Measurements from ENCODE around the gene WSB1. TPM values are rescaled to one million over a fixed set of nuclear protein-coding genes. Genes with fewer than 3 reads are reported as not detected.

The WSB1 gene
- total RNA-seq, 1 donor from 2014 or later: 443 TPM

DNA sequence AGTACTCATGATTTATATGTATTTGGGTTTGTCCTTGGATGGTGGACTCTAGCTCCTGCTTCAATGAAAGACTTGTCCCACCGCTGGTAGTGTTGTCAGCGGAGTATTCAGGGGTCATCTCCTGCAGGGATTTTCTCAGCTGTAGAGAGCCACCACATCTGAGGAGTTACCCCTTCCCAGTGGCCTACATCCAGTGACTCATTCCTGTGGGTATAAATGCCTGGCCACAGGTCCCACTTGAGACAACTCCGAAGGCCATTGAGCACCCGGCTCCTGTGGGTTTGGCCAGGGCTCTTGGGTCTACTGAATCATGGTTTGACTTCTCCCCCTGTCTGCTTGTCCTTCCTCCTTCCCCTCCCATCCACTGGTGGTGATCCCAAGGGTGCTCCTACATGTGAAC is 34.6 kb upstream of the WSB1 start:
- H3K4me1 Mint-ChIP-seq (ENCODE audit: unreplicated experiment): peaks cover 20% of the 10 kb centered on the region
- H3K36me3 Mint-ChIP-seq (ENCODE audit: low read depth, unreplicated experiment): no peaks in the 10 kb centered on the region
- no peak overlapping the region for H3K4me3 Mint-ChIP-seq (ENCODE audit: unreplicated experiment)
- H3K27ac Mint-ChIP-seq (ENCODE audit: unreplicated experiment): no peak overlapping the region
- no peak for DNase-seq (ENCODE audit: low spot score)
- TF ChIP-seq, protein P1, sequence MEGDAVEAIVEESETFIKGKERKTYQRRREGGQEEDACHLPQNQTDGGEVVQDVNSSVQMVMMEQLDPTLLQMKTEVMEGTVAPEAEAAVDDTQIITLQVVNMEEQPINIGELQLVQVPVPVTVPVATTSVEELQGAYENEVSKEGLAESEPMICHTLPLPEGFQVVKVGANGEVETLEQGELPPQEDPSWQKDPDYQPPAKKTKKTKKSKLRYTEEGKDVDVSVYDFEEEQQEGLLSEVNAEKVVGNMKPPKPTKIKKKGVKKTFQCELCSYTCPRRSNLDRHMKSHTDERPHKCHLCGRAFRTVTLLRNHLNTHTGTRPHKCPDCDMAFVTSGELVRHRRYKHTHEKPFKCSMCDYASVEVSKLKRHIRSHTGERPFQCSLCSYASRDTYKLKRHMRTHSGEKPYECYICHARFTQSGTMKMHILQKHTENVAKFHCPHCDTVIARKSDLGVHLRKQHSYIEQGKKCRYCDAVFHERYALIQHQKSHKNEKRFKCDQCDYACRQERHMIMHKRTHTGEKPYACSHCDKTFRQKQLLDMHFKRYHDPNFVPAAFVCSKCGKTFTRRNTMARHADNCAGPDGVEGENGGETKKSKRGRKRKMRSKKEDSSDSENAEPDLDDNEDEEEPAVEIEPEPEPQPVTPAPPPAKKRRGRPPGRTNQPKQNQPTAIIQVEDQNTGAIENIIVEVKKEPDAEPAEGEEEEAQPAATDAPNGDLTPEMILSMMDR (IDR thresholded peaks at IDR 0.05; ENCODE audit: unreplicated experiment): no peak
- no peaks in the 10 kb centered on the region for H3K9me3 Mint-ChIP-seq (ENCODE audit: unreplicated experiment)
- H3K27me3 Mint-ChIP-seq (ENCODE audit: unreplicated experiment): peaks cover 6% of the 10 kb centered on the region

DNA sequence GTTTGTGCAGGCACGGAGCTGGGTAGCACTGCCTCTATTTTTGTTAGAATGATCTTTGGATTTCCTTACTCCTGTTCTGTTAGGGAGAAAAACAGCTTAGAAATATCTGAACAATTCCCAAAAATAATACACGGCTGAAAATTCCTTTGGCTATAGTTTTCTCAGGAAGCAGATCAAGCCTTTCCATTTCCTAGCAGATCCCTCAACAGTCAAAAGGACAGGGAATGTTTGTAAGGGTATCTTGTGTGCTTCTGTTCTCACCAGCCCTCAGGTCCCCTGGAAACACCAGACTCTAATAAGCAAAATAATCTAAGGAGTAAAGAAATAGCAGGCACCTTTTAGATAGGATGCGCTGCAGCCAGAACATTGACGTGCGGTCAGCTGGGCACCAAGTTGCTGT is 30.5 kb upstream of the WSB1 start:
- H3K27ac Mint-ChIP-seq (ENCODE audit: unreplicated experiment): no peak overlapping the region
- TF ChIP-seq, protein P1 (IDR thresholded peaks at IDR 0.05; ENCODE audit: unreplicated experiment): no peak
- DNase-seq (ENCODE audit: low spot score): no peak

DNA sequence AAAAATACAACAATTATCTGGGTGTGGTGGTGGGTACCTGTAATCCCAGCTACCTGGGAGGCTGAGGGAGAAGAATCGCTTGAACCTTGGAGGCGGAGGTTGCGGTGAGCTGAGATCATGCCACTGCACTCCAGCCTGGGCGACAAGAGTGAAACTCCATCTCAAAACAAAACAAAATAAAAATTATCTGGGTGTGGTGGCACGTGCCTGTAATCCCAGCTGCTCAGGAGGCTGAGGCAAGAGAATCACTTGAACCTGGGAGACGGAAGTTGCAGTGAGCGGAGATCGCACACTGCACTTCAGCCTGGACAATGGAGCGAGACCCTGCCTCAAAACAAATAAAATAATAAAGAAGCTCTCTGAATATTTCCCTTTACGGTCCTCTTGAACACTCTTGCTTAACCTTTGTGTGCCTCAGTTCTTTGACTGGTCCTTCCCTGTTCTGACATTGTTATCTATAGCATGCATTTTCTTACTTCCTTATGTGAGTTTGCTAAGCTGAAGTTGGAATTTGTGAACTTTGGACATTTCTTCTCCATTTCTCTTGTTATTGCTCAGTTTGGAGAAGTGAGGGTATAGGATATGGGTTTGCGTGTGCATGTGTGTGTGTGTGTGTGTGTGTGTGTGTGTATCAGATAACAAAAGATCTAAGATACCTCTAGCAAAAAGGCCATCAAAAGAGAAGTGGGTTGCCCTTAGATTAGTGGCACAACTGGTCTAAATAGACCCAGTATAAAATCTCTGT is 29.7 kb upstream of the WSB1 start:
- Mint-ChIP-seq H3K4me1 (ENCODE audit: unreplicated experiment) (peaks cover 19% of the 10 kb centered on the region), H3K27ac (ENCODE audit: unreplicated experiment) (no peak overlapping the region), H3K27me3 (ENCODE audit: unreplicated experiment) (peaks cover 8% of the 10 kb centered on the region), H3K36me3 (ENCODE audit: low read depth, unreplicated experiment) (no peaks in the 10 kb centered on the region), H3K9me3 (ENCODE audit: unreplicated experiment) (no peaks in the 10 kb centered on the region), H3K4me3 (ENCODE audit: unreplicated experiment) (no peak overlapping the region)
- no peak for DNase-seq (ENCODE audit: low spot score)
- TF ChIP-seq, protein P1 (IDR thresholded peaks at IDR 0.05; ENCODE audit: unreplicated experiment): no peak

More for the DNA sequence above, 30.5 kb upstream of the WSB1 start:
- Mint-ChIP-seq H3K9me3 (ENCODE audit: unreplicated experiment) (no peaks in the 10 kb centered on the region), H3K4me1 (ENCODE audit: unreplicated experiment) (peaks cover 11% of the 10 kb centered on the region), H3K36me3 (ENCODE audit: low read depth, unreplicated experiment) (no peaks in the 10 kb centered on the region), H3K4me3 (ENCODE audit: unreplicated experiment) (no peak overlapping the region), H3K27me3 (ENCODE audit: unreplicated experiment) (peaks cover 8% of the 10 kb centered on the region)

DNA sequence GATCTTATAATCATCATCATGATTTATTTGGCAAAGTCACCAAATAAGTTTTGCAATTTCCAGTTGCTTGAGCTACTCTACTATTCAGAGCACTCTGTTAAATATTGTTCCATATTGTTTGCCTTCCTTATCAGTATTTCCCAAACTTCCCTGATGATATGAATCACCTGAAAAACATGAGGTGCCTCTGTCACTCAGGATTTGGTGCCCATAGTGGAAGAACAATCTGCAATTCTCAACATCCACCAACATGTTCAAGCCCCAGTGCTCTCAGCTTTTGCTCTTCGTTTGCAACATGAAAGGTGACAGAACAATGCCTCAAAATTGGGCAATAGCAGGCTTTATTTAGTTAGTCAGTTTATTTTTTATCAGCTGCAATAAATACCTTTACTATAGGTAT is 28.6 kb upstream of the WSB1 start:
- H3K9me3 Mint-ChIP-seq (ENCODE audit: unreplicated experiment): no peaks in the 10 kb centered on the region
- no peaks in the 10 kb centered on the region for H3K36me3 Mint-ChIP-seq (ENCODE audit: low read depth, unreplicated experiment)
- no peak for DNase-seq (ENCODE audit: low spot score)
- H3K4me1 Mint-ChIP-seq (ENCODE audit: unreplicated experiment): peaks cover 21% of the 10 kb centered on the region
- no peak overlapping the region for H3K27ac Mint-ChIP-seq (ENCODE audit: unreplicated experiment)
- peaks cover 8% of the 10 kb centered on the region for H3K27me3 Mint-ChIP-seq (ENCODE audit: unreplicated experiment)
- TF ChIP-seq, protein P1 (IDR thresholded peaks at IDR 0.05; ENCODE audit: unreplicated experiment): no peak
- H3K4me3 Mint-ChIP-seq (ENCODE audit: unreplicated experiment): no peak overlapping the region

DNA sequence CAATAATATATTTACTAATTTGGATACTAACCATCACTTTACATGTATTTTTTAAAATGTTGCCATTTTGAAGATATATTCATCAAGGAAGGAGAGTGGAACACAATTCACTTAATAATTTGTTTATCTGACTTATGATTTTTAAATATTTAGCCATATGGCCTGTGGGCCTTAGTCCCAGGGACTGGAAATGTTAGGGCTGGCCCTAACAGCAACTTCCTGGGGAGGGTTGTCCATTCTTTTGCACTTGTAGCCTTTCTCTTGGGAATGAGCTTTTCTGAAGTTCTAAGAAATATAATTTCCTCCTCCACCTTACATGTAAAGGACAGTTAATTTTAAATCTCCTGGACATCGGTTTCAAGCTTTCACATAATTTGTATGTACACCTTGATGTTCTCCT is 27.7 kb upstream of the WSB1 start:
- DNase-seq (ENCODE audit: low spot score): no peak
- Mint-ChIP-seq H3K4me3 (ENCODE audit: unreplicated experiment) (no peak overlapping the region), H3K27ac (ENCODE audit: unreplicated experiment) (no peak overlapping the region), H3K27me3 (ENCODE audit: unreplicated experiment) (peaks cover 8% of the 10 kb centered on the region), H3K36me3 (ENCODE audit: low read depth, unreplicated experiment) (no peaks in the 10 kb centered on the region), H3K9me3 (ENCODE audit: unreplicated experiment) (no peaks in the 10 kb centered on the region), H3K4me1 (ENCODE audit: unreplicated experiment) (peaks cover 21% of the 10 kb centered on the region)
- TF ChIP-seq, protein P1 (IDR thresholded peaks at IDR 0.05; ENCODE audit: unreplicated experiment): no peak

Data from endothelial cell (in vitro differentiated cells).